ENCODE data around the gene GSTM4.
"Not testable (repeated sequence)": the region's sequence is repeated elsewhere in the genome, so short reads cannot be mapped to it uniquely, and the experiment has no call there.

The GSTM4 gene

DNA sequence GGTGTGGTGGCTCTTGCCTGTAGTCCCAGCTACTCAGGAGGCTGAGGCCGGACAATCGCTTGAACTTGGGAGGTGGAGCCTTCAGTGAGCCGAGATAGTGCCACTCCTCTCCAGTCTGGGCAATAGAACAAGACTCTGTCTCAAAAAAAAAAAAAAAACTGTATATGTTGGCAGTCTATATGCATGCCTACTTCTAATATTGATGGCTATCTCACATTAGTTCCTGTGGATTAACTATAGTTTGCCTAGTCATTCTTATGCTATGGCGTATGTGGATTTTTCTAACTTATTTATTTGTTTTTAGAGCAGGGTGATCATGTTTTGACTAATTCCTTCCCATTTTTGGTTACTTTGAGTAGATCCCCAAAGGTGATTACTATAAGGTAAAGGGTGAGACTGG is 41.2 kb downstream of the GSTM4 start:
- H3K36me3 ChIP-seq (ENCODE audit: control insufficient read depth in 2 of 2, insufficient read depth in 2 of 2, low read length in 2 of 2), result no peaks in the 10 kb centered on the region
- H3K9ac ChIP-seq (ENCODE audit: low read depth in 1 of 2, low read length in 2 of 2), result no peak overlapping the region
- H3K4me1 ChIP-seq (ENCODE audit: control insufficient read depth in 2 of 2, insufficient read depth in 2 of 2, low read length in 2 of 2), result no peaks in the 10 kb centered on the region
- no peaks in the 10 kb centered on the region for H3K9me3 ChIP-seq (ENCODE audit: control insufficient read depth in 2 of 2, low read length in 2 of 2)
- no peaks in the 10 kb centered on the region for H3K27me3 ChIP-seq (ENCODE audit: control insufficient read depth in 2 of 2, insufficient read depth in 2 of 2, low read length in 2 of 2)
- H3K4me3 ChIP-seq (ENCODE audit: low read length in 2 of 2), result no peak overlapping the region
- no peak overlapping the region for H3K27ac ChIP-seq (ENCODE audit: low read depth in 2 of 2, low read length in 2 of 2)

DNA sequence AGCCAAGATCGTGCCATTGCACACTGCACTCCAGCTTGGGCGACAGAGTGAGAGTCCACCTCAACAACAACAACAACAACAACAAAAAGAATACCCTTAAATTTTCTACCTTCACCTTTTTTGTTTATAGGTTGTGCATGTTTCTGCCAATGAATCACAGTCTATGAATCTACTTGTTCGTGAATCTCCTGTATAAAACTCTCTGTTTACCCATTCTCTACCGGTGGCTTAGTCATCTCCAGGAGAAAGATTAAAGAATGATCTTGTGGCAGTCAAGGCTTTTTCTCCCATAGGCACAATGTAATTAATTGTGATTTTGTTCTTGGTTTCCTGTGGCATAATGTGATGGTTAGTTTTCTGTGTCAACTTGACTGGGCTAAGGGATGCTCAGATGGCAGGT is 42.0 kb downstream of the GSTM4 start:
- H3K4me1 ChIP-seq (ENCODE audit: control insufficient read depth in 2 of 2, insufficient read depth in 2 of 2, low read length in 2 of 2); H3K27me3 ChIP-seq (ENCODE audit: control insufficient read depth in 2 of 2, insufficient read depth in 2 of 2, low read length in 2 of 2); H3K4me3 ChIP-seq (ENCODE audit: low read length in 2 of 2); H3K36me3 ChIP-seq (ENCODE audit: control insufficient read depth in 2 of 2, insufficient read depth in 2 of 2, low read length in 2 of 2); H3K9ac ChIP-seq (ENCODE audit: low read depth in 1 of 2, low read length in 2 of 2); H3K9me3 ChIP-seq (ENCODE audit: control insufficient read depth in 2 of 2, low read length in 2 of 2); H3K27ac ChIP-seq (ENCODE audit: low read depth in 2 of 2, low read length in 2 of 2): not testable (repeated sequence)

DNA sequence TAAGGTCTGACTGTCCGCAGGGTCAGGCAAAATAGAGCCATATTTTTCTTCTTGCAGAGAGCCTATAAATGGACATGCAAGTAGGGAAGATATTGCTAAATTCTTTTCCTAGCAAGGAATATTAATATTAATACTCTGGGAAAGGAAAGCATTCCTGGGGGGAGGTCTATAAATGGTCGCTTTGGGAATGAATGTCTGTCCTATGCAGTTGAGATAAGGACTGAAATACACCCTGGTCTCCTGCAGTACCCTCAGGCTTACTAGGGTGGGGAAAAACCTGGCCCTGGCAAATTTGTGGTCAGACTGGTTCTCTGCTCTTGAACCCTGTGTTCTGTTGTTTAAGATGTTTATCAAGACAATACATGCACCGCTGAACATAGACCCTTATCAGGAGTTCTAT is 47.0 kb downstream of the GSTM4 start:
- not testable (repeated sequence) for H3K36me3 ChIP-seq (ENCODE audit: control insufficient read depth in 2 of 2, insufficient read depth in 2 of 2, low read length in 2 of 2); H3K9me3 ChIP-seq (ENCODE audit: control insufficient read depth in 2 of 2, low read length in 2 of 2); H3K4me3 ChIP-seq (ENCODE audit: low read length in 2 of 2); H3K9ac ChIP-seq (ENCODE audit: low read depth in 1 of 2, low read length in 2 of 2); H3K4me1 ChIP-seq (ENCODE audit: control insufficient read depth in 2 of 2, insufficient read depth in 2 of 2, low read length in 2 of 2); H3K27ac ChIP-seq (ENCODE audit: low read depth in 2 of 2, low read length in 2 of 2); H3K27me3 ChIP-seq (ENCODE audit: control insufficient read depth in 2 of 2, insufficient read depth in 2 of 2, low read length in 2 of 2)

DNA sequence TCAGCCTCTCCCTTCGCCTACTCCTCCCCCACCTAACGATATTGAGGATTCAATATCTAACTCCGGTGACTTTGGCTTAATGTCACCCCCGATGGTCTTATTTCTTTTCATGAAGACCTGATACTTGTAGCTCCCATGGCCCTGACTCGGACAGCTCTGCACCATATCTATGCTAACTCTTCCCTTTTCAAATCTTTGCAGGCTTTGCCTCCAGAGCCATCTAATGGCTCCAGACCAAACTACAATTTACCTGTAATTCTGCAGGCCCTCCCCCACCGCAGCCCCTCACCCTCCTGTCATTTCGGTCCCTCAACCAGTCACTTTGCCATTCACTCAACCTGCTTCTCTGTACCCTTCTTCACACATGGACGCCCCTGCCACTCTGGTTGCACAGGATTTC is 48.3 kb downstream of the GSTM4 start:
- no peaks in the 10 kb centered on the region for H3K27me3 ChIP-seq (ENCODE audit: control insufficient read depth in 2 of 2, insufficient read depth in 2 of 2, low read length in 2 of 2)
- no peak overlapping the region for H3K4me3 ChIP-seq (ENCODE audit: low read length in 2 of 2)
- no peak overlapping the region for H3K27ac ChIP-seq (ENCODE audit: low read depth in 2 of 2, low read length in 2 of 2)
- H3K4me1 ChIP-seq (ENCODE audit: control insufficient read depth in 2 of 2, insufficient read depth in 2 of 2, low read length in 2 of 2), result no peaks in the 10 kb centered on the region
- H3K9me3 ChIP-seq (ENCODE audit: control insufficient read depth in 2 of 2, low read length in 2 of 2), result no peaks in the 10 kb centered on the region
- H3K9ac ChIP-seq (ENCODE audit: low read depth in 1 of 2, low read length in 2 of 2), result no peak overlapping the region
- no peaks in the 10 kb centered on the region for H3K36me3 ChIP-seq (ENCODE audit: control insufficient read depth in 2 of 2, insufficient read depth in 2 of 2, low read length in 2 of 2)

DNA sequence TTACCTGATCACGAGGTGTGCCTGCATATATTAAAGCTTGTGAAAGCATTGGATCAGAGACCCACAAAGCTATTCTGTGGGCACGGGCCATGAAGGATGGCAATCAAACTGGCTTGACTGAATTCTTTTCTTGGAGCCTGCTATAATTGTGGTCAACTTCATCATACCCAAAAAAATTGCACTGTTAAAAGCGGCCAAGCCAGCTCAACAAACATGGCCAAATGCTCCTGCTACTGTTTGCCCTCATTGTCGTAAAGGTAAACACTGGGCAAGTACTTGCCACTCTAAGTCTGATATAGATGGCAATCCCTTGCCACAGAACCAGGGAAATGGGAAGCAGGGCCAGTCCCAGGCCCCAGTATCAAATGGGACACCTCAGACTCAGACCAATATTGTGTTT is 49.5 kb downstream of the GSTM4 start:
- H3K4me1 ChIP-seq (ENCODE audit: control insufficient read depth in 2 of 2, insufficient read depth in 2 of 2, low read length in 2 of 2), result no peaks in the 10 kb centered on the region
- H3K4me3 ChIP-seq (ENCODE audit: low read length in 2 of 2), result no peak overlapping the region
- H3K9me3 ChIP-seq (ENCODE audit: control insufficient read depth in 2 of 2, low read length in 2 of 2), result no peaks in the 10 kb centered on the region
- no peaks in the 10 kb centered on the region for H3K27me3 ChIP-seq (ENCODE audit: control insufficient read depth in 2 of 2, insufficient read depth in 2 of 2, low read length in 2 of 2)
- no peak overlapping the region for H3K27ac ChIP-seq (ENCODE audit: low read depth in 2 of 2, low read length in 2 of 2)
- H3K36me3 ChIP-seq (ENCODE audit: control insufficient read depth in 2 of 2, insufficient read depth in 2 of 2, low read length in 2 of 2), result no peaks in the 10 kb centered on the region
- no peak overlapping the region for H3K9ac ChIP-seq (ENCODE audit: low read depth in 1 of 2, low read length in 2 of 2)

DNA sequence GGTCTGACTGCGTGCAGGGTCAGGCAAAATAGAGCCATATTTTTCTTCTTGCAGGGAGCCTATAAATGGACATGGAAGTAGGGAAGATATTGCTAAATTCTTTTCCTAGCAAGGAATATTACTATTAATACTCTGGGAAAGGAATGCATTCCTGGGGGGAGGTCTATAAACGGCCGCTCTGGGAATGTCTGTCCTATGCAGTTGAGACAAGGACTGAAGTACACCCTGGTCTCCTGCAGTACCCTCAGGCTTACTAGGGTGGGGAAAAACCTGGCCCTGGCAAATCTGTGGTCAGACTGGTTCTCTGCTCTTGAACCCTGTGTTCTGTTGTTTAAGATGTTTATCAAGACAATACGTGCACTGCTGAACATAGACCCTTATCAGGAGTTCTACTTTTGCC is 53.0 kb downstream of the GSTM4 start:
- not testable (repeated sequence) for H3K27me3 ChIP-seq (ENCODE audit: control insufficient read depth in 2 of 2, insufficient read depth in 2 of 2, low read length in 2 of 2); H3K36me3 ChIP-seq (ENCODE audit: control insufficient read depth in 2 of 2, insufficient read depth in 2 of 2, low read length in 2 of 2); H3K4me1 ChIP-seq (ENCODE audit: control insufficient read depth in 2 of 2, insufficient read depth in 2 of 2, low read length in 2 of 2); H3K27ac ChIP-seq (ENCODE audit: low read depth in 2 of 2, low read length in 2 of 2); H3K9ac ChIP-seq (ENCODE audit: low read depth in 1 of 2, low read length in 2 of 2); H3K4me3 ChIP-seq (ENCODE audit: low read length in 2 of 2); H3K9me3 ChIP-seq (ENCODE audit: control insufficient read depth in 2 of 2, low read length in 2 of 2)

DNA sequence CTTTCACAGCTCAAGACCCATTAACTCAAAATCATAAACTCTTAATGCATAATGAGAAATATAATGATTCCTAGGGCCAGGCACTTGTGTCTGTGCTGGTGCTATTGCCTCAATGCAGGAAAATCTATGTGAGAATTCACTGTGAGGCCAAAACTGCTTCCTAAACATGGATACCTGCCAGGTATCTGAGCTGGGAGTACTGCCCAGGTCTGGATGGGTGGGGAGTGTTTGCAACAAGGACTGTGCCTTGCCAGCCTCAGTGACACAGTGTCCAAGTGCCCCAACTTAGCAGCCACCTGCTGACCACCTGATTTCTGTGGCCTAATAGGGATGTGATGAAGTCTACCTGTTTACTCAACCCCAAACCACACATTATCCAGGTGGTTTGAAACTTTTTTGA is 53.9 kb downstream of the GSTM4 start:
- H3K36me3 ChIP-seq (ENCODE audit: control insufficient read depth in 2 of 2, insufficient read depth in 2 of 2, low read length in 2 of 2); H3K27ac ChIP-seq (ENCODE audit: low read depth in 2 of 2, low read length in 2 of 2); H3K27me3 ChIP-seq (ENCODE audit: control insufficient read depth in 2 of 2, insufficient read depth in 2 of 2, low read length in 2 of 2); H3K4me3 ChIP-seq (ENCODE audit: low read length in 2 of 2); H3K4me1 ChIP-seq (ENCODE audit: control insufficient read depth in 2 of 2, insufficient read depth in 2 of 2, low read length in 2 of 2); H3K9me3 ChIP-seq (ENCODE audit: control insufficient read depth in 2 of 2, low read length in 2 of 2); H3K9ac ChIP-seq (ENCODE audit: low read depth in 1 of 2, low read length in 2 of 2): not testable (repeated sequence)

Data from mucosa of rectum (tissue), 2 donors.